ENCODE data around the gene SDK2. TPM values are rescaled to one million over a fixed set of nuclear protein-coding genes. Genes with fewer than 3 reads are reported as not detected.

Gene SDK2
- total RNA-seq, 2 experiments from 2014 or later: 2.4 to 2.5 TPM

DNA sequence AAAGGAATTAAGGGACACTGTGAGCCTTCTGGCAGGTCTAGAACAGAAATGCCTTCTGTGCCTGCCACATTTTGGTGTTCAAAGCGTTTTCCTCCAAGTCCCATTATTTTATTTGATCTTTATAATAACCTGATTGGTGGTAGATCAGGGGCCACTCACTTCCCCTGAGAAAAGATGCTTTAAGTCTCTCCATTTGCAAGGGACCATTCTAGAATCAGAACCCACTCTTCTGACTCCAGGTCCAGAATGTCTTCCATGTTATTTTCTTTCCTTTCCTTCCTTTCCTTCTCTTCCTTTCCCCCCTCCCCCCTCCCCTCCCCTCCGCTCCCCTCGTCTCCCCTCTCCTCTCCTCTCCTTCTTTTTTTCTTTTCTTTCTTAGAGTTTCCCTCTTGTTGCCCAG is 313.2 kb downstream of the SDK2 start:
- H3K27me3 Mint-ChIP-seq: no peaks in the 10 kb centered on the region
- H3K9me3 Mint-ChIP-seq: no peaks in the 10 kb centered on the region
- no peaks in the 10 kb centered on the region for H3K36me3 Mint-ChIP-seq (ENCODE audit: low read depth)
- POLR2A ChIA-PET: no interaction called here
- H3K27ac Mint-ChIP-seq: no peak overlapping the region
- H3K4me3 Mint-ChIP-seq: no peak overlapping the region
- H3K4me1 Mint-ChIP-seq: no peaks in the 10 kb centered on the region
- CTCF ChIA-PET: no interaction called here
- DNase-seq: no peak

DNA sequence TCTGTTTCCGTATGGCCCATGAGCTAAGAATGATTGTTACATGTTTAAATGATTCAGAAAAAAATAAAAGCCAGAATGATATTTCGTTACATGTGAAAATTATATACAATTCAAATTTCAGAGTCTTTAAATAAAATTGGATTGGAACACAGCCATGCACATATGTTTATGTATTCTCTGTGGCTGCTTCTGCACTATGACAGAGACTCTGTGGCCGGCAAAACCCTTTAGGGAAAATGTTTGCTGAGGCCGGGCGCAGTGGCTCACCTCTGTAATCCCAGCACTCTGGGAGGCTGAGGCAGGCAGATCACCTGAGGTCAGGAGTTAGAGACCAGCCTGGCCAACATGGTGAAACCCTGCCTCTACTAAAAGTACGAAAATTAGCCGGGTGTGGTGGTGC is 316.6 kb downstream of the SDK2 start:
- Mint-ChIP-seq H3K9me3 (no peaks in the 10 kb centered on the region), H3K4me3 (no peak overlapping the region), H3K36me3 (ENCODE audit: low read depth) (no peaks in the 10 kb centered on the region), H3K27me3 (peaks cover 5% of the 10 kb centered on the region), H3K4me1 (no peaks in the 10 kb centered on the region), H3K27ac (no peak overlapping the region)
- no peak for DNase-seq
- CTCF ChIA-PET: no interaction called here
- POLR2A ChIA-PET: no interaction called here

DNA sequence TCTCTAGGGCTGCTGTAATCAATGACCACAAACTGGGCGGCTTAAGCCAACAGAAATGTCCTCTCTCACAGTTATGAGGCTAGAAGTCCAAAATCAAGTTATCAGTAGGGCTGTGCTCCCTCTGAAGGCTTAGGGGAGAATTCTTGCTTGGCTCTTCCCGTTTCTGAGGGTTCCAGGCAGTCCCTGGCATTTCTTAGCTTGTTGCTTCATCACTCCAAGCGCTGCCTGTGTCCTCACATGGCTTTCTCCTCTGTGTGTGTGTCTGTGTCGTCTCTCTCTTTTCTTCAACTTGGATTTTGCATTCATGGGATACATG is 318.8 kb downstream of the SDK2 start:
- DNase-seq: no peak
- Mint-ChIP-seq H3K9me3 (no peaks in the 10 kb centered on the region), H3K4me3 (no peak overlapping the region), H3K27ac (no peak overlapping the region), H3K4me1 (no peaks in the 10 kb centered on the region), H3K36me3 (ENCODE audit: low read depth) (no peaks in the 10 kb centered on the region), H3K27me3 (peaks cover 5% of the 10 kb centered on the region)
- POLR2A ChIA-PET: no interaction called here
- CTCF ChIA-PET: no interaction called here

DNA sequence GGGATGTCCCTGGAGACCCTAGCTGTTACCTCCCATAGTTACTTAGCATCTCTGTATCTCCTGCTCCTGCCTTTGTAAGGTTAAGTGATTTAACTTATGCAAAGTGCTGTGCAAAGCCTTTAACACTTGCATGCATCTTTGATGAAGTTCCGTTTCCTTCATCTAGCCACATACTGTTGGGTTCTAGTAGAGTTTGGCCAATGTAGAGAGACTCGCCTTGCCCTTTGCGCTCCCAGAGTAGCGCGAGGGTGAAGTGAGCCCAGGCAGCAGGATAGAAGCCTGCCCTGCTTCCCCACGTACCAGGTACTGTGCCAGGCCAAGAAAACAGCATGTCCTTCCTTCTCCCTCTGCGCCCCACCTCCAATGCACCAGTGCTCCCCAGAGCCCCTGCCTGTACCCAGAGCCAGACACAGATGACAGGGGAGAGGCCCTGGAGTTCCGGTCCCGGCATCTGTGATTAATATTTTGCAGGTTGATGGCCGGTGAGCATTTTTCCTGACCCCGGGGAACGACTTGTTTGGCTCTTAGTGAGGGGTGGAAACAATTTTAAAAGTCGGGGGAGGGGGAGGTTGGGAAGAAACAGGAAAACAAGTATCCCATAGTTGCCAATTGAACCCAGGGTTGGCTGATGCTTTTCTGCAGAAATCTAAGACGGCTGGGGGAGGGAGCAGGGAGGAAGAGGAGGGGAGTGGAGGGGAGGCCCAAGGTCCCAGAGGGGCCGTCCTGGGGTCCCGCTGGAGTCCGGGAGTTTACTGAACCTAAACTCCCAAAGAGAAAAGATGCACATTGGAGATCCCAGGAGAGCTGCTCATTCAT is 319.3 kb downstream of the SDK2 start:
- H3K4me1 Mint-ChIP-seq: no peaks in the 10 kb centered on the region
- CTCF ChIA-PET: no interaction called here
- DNase-seq: no peak

DNA sequence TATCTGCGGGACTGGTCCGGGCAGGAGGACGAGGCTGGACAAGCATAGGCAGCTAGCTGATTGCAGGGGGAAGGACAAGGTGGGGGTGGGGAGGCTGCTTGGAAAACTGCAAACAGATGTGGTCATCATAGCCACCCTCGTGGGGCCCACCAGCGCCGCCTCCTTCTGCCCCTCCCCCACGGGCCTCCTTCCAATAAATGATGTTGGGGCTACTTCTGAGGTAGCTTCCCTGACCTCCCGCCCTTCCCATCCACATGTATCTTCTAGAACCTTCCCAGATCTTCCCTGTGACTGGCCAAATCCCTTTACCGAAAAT is 320.1 kb downstream of the SDK2 start:
- H3K27me3 Mint-ChIP-seq: peaks cover 5% of the 10 kb centered on the region
- no peak for DNase-seq
- no peaks in the 10 kb centered on the region for H3K4me1 Mint-ChIP-seq
- no peak overlapping the region for H3K4me3 Mint-ChIP-seq
- H3K27ac Mint-ChIP-seq: no peak overlapping the region
- POLR2A ChIA-PET: no interaction called here
- H3K9me3 Mint-ChIP-seq: no peaks in the 10 kb centered on the region
- CTCF ChIA-PET: no interaction called here
- no peaks in the 10 kb centered on the region for H3K36me3 Mint-ChIP-seq (ENCODE audit: low read depth)

More for the DNA sequence above, 319.3 kb downstream of the SDK2 start:
- H3K36me3 Mint-ChIP-seq (ENCODE audit: low read depth): no peaks in the 10 kb centered on the region
- H3K9me3 Mint-ChIP-seq: no peaks in the 10 kb centered on the region
- H3K27me3 Mint-ChIP-seq: peaks cover 5% of the 10 kb centered on the region
- POLR2A ChIA-PET: no interaction called here
- H3K4me3 Mint-ChIP-seq: no peak overlapping the region
- no peak overlapping the region for H3K27ac Mint-ChIP-seq

DNA sequence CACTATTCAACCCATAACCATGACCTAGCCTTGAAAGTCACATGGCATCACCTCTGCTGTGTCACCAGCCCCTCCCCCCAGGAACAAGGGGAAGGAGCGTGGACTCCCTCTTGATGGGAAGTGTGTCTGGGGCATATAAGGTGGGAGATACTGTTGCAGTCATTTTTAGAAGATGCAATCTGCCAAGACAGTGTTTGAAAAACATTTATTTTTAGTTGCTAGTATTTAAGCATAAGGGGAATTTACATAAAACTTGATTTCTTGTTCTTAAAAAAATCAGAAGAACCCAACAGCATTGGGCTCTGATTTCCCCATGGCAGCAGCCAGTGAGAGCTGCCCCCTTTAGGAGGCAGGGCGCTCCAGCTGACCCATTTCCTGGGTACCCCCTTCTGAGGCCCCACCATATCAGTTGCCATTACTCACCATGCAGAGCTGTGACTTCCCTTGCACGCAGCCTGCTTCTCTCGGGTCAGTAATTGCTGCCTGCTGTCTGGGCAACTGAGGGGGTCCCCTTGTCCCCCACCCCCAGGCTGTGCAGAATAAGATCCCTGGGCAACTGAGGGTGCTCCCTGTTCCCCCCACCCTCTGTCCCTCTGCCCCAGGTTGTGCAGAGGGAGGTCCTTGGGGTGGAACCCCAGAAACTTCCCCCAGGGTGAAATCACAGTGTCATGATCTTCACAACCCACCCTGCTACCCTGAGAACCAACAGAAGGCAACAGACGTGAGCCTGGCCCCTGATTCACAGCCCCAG is 320.7 kb downstream of the SDK2 start:
- H3K27me3 Mint-ChIP-seq: peaks cover 5% of the 10 kb centered on the region
- H3K4me3 Mint-ChIP-seq: no peak overlapping the region
- no peaks in the 10 kb centered on the region for H3K4me1 Mint-ChIP-seq
- H3K36me3 Mint-ChIP-seq (ENCODE audit: low read depth): no peaks in the 10 kb centered on the region
- ChIA-PET POLR2A (no interaction called here), CTCF (interaction anchor here (1.5 kb wide), 1 partner anchor 14 kb away, joined by 4 read pairs; no protein-coding TSS in a partner anchor)
- H3K9me3 Mint-ChIP-seq: no peaks in the 10 kb centered on the region
- H3K27ac Mint-ChIP-seq: no peak overlapping the region
- no peak for DNase-seq

DNA sequence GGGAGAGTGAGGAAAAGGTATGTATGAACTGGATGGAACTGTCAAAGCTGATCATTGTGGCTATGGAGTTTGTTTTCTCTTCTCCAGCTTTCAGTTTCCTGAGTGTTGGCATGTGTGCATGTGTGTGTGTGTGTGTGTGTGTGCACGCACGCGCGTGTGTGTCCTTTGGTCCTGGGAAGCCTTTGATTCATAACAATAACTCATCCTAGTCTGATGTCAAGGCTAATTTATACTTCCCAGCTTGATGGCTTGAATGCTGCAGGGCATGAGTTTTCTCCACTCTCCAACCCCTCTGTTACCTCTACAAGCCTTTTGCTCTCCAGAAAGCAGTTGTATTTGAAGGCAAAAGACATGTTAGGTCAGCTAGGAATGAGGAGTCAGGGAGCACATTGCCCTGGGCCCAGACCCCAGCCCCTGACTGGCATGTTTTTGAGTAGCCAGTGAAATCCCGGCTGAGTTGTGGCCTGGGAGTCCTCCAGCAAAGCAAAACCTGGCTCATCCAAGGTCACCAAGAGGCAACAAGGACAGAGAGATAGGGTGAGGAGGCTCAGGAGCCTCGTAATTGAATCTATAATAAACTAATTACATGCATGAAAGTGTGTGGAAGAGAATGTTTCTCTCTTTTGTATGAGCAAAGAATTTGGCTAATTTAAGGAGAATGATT is 323.5 kb downstream of the SDK2 start:
- H3K27me3 Mint-ChIP-seq: peaks cover 5% of the 10 kb centered on the region
- ChIA-PET CTCF (interaction anchor here (1.5 kb wide), 1 partner anchor 10 kb away, joined by 6 read pairs; no protein-coding TSS in a partner anchor), POLR2A (no interaction called here)
- no peaks in the 10 kb centered on the region for H3K9me3 Mint-ChIP-seq
- H3K27ac Mint-ChIP-seq: no peak overlapping the region
- no peak overlapping the region for H3K4me3 Mint-ChIP-seq
- H3K36me3 Mint-ChIP-seq (ENCODE audit: low read depth): no peaks in the 10 kb centered on the region
- no peaks in the 10 kb centered on the region for H3K4me1 Mint-ChIP-seq
- no peak for DNase-seq

DNA sequence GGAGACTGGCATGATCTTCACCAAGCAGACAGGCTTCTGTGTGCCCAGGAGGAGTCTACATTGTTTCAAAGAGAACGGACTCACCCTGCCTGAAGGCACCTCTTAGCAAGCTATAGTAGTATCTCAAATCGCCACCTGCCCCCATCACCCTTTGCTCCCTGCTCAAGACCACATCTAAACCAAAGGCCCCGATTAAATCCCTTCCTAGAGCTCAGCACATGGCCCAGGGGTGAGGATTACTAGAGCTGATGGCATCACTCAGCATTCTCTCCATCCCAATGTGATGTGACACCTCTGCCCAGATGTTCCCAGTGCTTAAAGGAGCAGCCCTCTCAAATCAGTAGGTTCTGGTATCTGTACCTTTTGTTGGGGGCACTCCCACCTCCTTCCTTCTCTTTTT is 324.5 kb downstream of the SDK2 start:
- CTCF ChIA-PET: interaction anchor here (1.5 kb wide), 1 partner anchor 9 kb away, joined by 6 read pairs; no protein-coding TSS in a partner anchor
- POLR2A ChIA-PET: no interaction called here

DNA sequence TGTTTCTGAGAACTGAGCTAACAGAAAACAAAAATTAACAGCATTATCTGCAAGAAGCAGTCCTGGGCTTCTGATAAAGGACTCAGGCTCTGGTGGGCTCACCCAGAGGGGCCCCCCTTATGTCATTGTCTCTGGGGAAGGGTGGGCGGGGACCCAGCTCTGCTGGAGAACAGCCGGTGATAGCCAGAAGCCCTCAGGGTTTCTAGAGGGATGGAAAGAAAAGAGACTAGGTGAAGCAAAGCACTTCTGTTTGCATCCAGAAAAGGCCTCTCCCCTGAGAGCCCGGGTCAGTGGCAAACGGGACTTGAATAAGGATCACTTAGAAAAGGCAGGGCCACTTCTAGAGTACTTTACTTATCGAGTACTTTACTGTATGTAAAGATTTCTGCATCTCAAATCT is 325.4 kb downstream of the SDK2 start:
- no peak overlapping the region for H3K4me3 Mint-ChIP-seq
- no peak for DNase-seq
- ChIA-PET CTCF (interaction anchor here (0.7 kb wide), 1 partner anchor 32 kb away, joined by 3 read pairs; no protein-coding TSS in a partner anchor), POLR2A (no interaction called here)
- no peaks in the 10 kb centered on the region for H3K27me3 Mint-ChIP-seq
- H3K4me1 Mint-ChIP-seq: no peaks in the 10 kb centered on the region
- no peaks in the 10 kb centered on the region for H3K36me3 Mint-ChIP-seq (ENCODE audit: low read depth)
- H3K27ac Mint-ChIP-seq: no peak overlapping the region
- no peaks in the 10 kb centered on the region for H3K9me3 Mint-ChIP-seq

More for the DNA sequence above, 324.5 kb downstream of the SDK2 start:
- H3K9me3 Mint-ChIP-seq: no peaks in the 10 kb centered on the region
- no peak for DNase-seq
- no peak overlapping the region for H3K4me3 Mint-ChIP-seq
- H3K27ac Mint-ChIP-seq: no peak overlapping the region
- H3K4me1 Mint-ChIP-seq: no peaks in the 10 kb centered on the region
- peaks cover 2% of the 10 kb centered on the region for H3K27me3 Mint-ChIP-seq
- no peaks in the 10 kb centered on the region for H3K36me3 Mint-ChIP-seq (ENCODE audit: low read depth)

DNA sequence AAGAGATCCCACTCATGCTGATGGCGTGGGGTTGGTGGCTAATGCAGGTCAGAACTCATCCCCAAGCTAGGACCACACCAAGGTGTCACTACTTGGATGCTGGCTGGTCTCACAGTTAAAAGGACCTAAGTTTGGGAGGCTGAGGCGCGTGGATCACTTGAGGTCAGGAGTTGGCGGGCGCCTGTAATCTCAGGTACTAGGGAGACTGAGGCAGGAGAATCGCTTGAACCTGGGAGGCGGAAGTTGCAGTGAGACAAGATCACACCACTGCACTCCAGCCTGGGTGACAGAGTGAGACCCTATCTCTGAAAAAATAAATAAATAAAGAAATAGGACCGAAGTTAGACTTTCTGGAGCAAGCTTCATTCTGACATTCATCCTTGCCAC is 325.8 kb downstream of the SDK2 start:
- Mint-ChIP-seq H3K9me3 (no peaks in the 10 kb centered on the region), H3K4me3 (no peak overlapping the region), H3K27me3 (no peaks in the 10 kb centered on the region), H3K4me1 (no peaks in the 10 kb centered on the region), H3K36me3 (ENCODE audit: low read depth) (no peaks in the 10 kb centered on the region), H3K27ac (no peak overlapping the region)
- DNase-seq: no peak
- CTCF ChIA-PET: interaction anchor here (0.7 kb wide), 1 partner anchor 31 kb away, joined by 3 read pairs; no protein-coding TSS in a partner anchor
- POLR2A ChIA-PET: no interaction called here

DNA sequence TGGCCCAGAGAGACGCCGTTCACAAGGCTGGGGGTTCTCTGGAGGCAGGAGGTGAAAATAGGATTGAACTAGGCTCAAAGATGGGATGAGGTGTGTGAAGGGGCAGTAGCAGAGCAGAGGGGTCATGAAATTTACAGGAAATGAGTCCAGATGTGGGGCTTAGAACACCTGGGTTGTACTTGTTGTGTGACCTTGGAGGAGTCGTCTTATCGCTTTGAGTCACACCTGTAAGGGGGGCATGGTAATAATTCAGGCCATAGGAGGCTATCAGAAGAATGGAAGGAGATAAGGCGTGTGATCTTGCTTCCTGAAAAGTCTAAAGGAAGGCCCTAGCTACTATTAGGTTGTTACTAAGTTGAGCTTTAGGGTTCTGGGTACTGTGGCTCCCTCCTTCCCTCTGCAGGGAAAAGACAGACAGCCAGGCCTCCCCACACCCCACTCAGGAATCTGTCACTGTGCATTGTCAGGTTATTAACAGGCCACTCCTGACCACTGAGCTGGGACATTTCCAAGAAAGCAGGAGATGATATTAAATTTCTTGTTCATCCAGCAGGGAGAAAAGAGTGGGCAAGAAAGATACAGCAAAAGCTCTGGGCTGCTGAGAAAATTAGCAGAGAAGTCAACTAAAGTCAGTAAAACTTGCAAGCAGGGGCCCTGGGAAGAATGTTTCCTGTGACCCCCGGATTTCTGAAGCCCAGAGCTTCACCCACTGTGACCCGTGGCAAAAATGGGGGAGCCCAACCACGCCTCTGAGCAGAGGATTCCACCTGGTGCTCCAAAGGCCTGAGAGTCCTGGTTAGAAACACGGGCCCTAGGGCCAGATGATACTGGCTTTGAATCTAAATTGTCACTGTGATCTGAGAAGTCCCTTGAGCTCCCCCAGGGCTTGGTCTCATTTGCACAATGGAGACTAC is 326.5 kb downstream of the SDK2 start:
- Mint-ChIP-seq H3K27me3 (no peaks in the 10 kb centered on the region), H3K27ac (no peak overlapping the region), H3K4me3 (no peak overlapping the region), H3K4me1 (no peaks in the 10 kb centered on the region), H3K9me3 (no peaks in the 10 kb centered on the region), H3K36me3 (ENCODE audit: low read depth) (no peaks in the 10 kb centered on the region)
- ChIA-PET POLR2A (no interaction called here), CTCF (interaction anchor here (0.7 kb wide), 1 partner anchor 30 kb away, joined by 3 read pairs; no protein-coding TSS in a partner anchor)
- no peak for DNase-seq

DNA sequence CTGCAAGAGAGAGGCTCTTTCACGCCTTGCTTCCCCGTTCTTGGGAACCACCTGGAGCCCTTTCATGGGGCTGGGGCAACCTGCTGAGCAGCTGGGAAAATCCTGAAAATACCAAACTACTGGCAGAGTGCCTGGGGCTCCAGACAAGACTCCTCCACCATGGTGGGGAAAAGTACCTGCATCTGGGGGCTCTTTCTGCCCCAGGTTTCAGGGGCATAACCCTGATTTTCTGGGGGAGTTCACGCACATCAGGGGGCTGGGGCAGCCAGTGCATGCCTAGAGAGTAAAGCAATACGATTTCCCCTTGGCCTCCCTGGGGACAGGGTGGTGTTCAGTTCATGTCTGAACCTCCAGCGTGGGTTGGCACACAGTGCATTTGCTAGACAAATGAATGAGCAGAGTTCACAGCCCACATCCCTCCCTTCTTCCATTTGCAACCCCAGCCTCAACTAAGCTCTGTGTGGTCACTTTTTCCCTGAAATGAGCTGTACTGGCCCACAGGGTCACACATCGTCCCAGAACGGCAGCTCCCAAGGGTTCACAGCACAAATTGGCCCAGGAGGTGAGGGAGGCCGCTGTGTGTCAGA is 327.2 kb downstream of the SDK2 start:
- no peaks in the 10 kb centered on the region for H3K27me3 Mint-ChIP-seq
- DNase-seq: no peak
- H3K4me1 Mint-ChIP-seq: no peaks in the 10 kb centered on the region
- no peaks in the 10 kb centered on the region for H3K9me3 Mint-ChIP-seq
- no peak overlapping the region for H3K27ac Mint-ChIP-seq
- CTCF ChIA-PET: no interaction called here
- POLR2A ChIA-PET: no interaction called here
- no peak overlapping the region for H3K4me3 Mint-ChIP-seq
- H3K36me3 Mint-ChIP-seq (ENCODE audit: low read depth): no peaks in the 10 kb centered on the region

Data from activated CD4-positive, alpha-beta memory T cell treated with anti-CD3 and anti-CD28 coated beads, Interleukin-2, amount 10 ng/mL, durations not matched to agents 7 days and 5 days (primary cell).